ENCODE results near the gene NR6A1. TPM values are rescaled to one million over a fixed set of nuclear protein-coding genes. Genes with fewer than 3 reads are reported as not detected.

The NR6A1 gene
- total RNA-seq, 1 donor from 2014 or later, result 63.8 TPM

- no peak for TF ChIP-seq CTCF (IDR thresholded peaks at IDR 0.05; ENCODE audit: unreplicated experiment)
- Mint-ChIP-seq H3K27ac (ENCODE audit: unreplicated experiment) (no peak overlapping the region), H3K36me3 (ENCODE audit: low read depth, unreplicated experiment) (no peaks in the 10 kb centered on the region), H3K4me1 (ENCODE audit: unreplicated experiment) (peaks cover 5% of the 10 kb centered on the region), H3K27me3 (ENCODE audit: unreplicated experiment) (peaks cover 8% of the 10 kb centered on the region), H3K4me3 (ENCODE audit: unreplicated experiment) (no peak overlapping the region), H3K9me3 (ENCODE audit: unreplicated experiment) (no peaks in the 10 kb centered on the region)
- DNase-seq (ENCODE audit: low spot score), result no peak
Measured at GRCh38 chr9:124467410-124468060, 303.6 kb downstream of the NR6A1 start.

Small RNA genes lying within 50 kb of the gene (microRNA-seq; reads per million reads assigned to microRNA genes)
- 47.7 reads per million, percentile 76 among the genes with 10 or more reads in this experiment for gene MIR181A2 (ENCODE audit: unreplicated experiment)
- gene MIR181B2 (ENCODE audit: unreplicated experiment), result 212 reads per million, percentile 86 among the genes with 10 or more reads in this experiment

Other genes starting within 250 kb of the NR6A1 start
- gene OLFML2A, start 5.8 kb upstream of the NR6A1 start, total RNA-seq (ENCODE audit: unreplicated experiment), result 18.2 TPM
- gene WDR38, start 82.1 kb upstream of the NR6A1 start, total RNA-seq (ENCODE audit: unreplicated experiment), result not detected
- 1,069 TPM for gene RPL35, start 90.6 kb upstream of the NR6A1 start, total RNA-seq (ENCODE audit: unreplicated experiment)
- 67.0 TPM for gene ARPC5L, start 90.8 kb upstream of the NR6A1 start, total RNA-seq (ENCODE audit: unreplicated experiment)
- gene GOLGA1, start 169.8 kb upstream of the NR6A1 start, total RNA-seq (ENCODE audit: unreplicated experiment), result 14.8 TPM

Measured in endothelial cell (in vitro differentiated cells).